Measurements from ENCODE around the gene NUB1.

Gene NUB1

GRCh38 chr7:151425670-151426440 is 84.2 kb downstream of the NUB1 start:
- no peak for DNase-seq (ENCODE audit: low read depth)

DNA sequence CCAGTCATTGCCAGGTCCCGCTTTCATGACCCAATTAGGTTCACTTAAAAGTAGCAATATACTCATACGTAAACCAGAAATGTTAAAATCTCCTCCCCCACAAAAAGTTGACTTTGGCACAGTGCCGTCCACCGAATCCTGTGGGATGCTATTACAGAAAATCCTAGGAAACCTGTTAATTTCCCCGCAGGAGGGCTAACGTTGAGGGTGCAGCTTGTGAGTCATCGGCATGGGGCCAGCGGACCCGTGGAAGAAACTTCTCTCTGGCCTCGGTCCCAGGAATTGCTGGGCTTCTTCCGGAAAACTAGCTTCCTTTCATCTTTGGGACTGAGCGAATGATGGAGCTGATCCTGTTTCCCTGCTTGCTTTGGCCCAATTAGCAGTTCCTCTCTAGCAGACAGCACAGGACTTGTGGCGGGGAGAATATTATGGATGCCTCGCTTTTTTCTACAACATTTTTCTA is 84.9 kb downstream of the NUB1 start:
- no peak for DNase-seq (ENCODE audit: low read depth)

- DNase-seq (ENCODE audit: low read depth): no peak
Observed at GRCh38 chr7:151426904-151427704, 85.5 kb downstream of the NUB1 start.

GRCh38 chr7:151427705-151428377 is 86.2 kb downstream of the NUB1 start:
- DNase-seq (ENCODE audit: low read depth): no peak

All from CMK (cell line).